ENCODE measurements around the gene SUSD1. TPM values are rescaled to one million over a fixed set of nuclear protein-coding genes. Genes with fewer than 3 reads are reported as not detected.

SUSD1 gene
- total RNA-seq, 2 experiments from 2014 or later, result 3.8 to 5.2 TPM

DNA sequence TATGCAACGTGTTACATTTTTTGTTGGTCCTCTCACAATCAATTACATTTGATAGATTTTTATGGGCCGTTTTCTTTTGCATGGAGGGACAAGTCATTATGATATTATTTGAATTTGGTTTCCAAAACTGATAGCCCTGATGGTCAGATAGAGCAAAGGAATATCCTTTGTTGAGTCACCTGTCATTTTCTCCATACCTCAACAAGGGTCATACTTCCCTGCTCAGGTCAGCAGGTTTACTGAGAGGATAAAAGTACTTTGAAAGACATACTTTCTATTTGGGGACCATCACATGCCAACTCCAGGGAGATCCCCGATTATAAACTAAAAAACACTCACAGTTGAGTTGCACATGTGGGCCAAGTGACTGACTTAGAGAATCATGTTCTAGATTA is 132.9 kb downstream of the SUSD1 start:
- no peak overlapping the region for H3K27ac Mint-ChIP-seq
- H3K9me3 Mint-ChIP-seq, result peaks cover 1% of the 10 kb centered on the region
- DNase-seq, result no peak
- peaks cover 17% of the 10 kb centered on the region for H3K27me3 Mint-ChIP-seq
- H3K4me1 Mint-ChIP-seq, result peaks cover 28% of the 10 kb centered on the region
- H3K4me3 Mint-ChIP-seq, result no peak overlapping the region
- peaks cover 19% of the 10 kb centered on the region for H3K36me3 Mint-ChIP-seq

DNA sequence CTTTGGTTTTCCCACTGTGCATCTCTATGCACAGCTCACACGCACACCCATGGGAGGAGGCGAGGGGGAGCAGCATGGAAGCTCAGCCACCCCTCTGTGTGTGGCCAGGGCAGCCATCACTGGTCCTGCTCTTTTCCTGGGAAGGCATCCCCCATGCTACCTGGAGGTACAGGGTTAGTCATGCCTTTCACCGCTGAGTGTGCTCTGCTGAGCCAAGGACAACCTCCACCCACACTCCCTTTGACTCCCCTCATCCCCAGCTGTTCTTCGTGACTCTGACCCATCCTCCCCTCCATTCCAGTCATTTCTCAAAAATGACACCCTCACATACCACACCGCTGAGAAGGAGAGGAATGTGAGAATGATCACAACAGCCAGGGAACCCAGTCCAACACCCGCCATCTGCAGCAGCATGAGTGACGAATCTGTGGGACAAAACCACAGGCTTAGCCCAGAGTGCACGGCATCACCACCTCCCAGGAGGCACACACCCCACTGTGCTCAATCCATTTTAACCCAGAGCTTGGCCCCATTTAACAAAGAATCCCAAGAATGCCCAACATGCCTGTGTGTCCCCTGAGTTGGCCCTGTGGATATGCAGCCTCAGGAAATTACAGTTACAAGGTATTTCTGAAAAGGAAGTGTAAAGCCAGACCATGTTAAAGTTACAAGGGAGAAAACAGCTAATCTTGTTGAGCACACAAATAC is 133.4 kb downstream of the SUSD1 start:
- Mint-ChIP-seq H3K9me3 (no peaks in the 10 kb centered on the region), H3K27ac (no peak overlapping the region), H3K27me3 (peaks cover 17% of the 10 kb centered on the region), H3K4me1 (peaks cover 31% of the 10 kb centered on the region), H3K4me3 (no peak overlapping the region), H3K36me3 (peaks cover 16% of the 10 kb centered on the region)
- DNase-seq, result no peak

DNA sequence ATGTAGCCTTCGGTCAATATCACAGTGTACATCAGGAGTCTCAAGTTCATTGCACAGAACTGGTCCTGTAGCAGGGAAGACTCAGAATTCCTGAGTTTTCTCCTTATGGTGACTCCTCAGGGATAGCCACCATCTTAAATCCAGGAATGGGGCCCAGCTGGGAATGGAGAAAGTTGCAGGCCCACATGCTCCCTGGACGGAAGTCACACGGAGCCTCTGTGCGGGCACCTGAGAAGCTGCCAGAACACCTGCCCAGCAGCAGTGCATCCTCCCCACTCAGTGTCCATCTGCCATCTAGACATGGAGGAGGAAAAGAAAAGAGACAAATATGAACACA is 133.9 kb downstream of the SUSD1 start:
- peaks cover 16% of the 10 kb centered on the region for H3K36me3 Mint-ChIP-seq
- no peak overlapping the region for H3K27ac Mint-ChIP-seq
- DNase-seq, result no peak
- H3K4me3 Mint-ChIP-seq, result no peak overlapping the region
- H3K9me3 Mint-ChIP-seq, result no peaks in the 10 kb centered on the region
- peaks cover 31% of the 10 kb centered on the region for H3K4me1 Mint-ChIP-seq
- peaks cover 17% of the 10 kb centered on the region for H3K27me3 Mint-ChIP-seq

DNA sequence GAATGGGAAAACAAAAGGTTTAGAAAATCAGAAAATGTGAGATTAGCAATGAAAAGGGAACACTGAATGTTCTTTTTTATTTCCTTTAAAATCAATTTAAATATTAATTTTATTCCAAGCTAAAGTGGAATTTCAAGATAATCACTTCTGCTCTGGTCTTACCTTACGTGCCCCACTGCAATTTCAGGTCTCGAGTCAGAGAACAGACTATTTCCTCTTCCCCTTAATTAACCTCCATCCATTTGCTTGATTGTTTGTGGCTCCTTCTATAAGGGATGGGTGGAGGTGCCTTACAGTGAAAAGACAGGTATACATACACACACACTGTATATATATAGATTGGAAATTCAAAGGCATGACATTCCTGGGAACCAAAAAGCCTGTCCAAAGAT is 137.1 kb downstream of the SUSD1 start:
- Mint-ChIP-seq H3K4me3 (no peak overlapping the region), H3K9me3 (no peaks in the 10 kb centered on the region), H3K27me3 (peaks cover 41% of the 10 kb centered on the region), H3K27ac (peak overlapping the region; percentile 62), H3K36me3 (peaks cover 21% of the 10 kb centered on the region), H3K4me1 (peaks cover 45% of the 10 kb centered on the region)
- no peak for DNase-seq

DNA sequence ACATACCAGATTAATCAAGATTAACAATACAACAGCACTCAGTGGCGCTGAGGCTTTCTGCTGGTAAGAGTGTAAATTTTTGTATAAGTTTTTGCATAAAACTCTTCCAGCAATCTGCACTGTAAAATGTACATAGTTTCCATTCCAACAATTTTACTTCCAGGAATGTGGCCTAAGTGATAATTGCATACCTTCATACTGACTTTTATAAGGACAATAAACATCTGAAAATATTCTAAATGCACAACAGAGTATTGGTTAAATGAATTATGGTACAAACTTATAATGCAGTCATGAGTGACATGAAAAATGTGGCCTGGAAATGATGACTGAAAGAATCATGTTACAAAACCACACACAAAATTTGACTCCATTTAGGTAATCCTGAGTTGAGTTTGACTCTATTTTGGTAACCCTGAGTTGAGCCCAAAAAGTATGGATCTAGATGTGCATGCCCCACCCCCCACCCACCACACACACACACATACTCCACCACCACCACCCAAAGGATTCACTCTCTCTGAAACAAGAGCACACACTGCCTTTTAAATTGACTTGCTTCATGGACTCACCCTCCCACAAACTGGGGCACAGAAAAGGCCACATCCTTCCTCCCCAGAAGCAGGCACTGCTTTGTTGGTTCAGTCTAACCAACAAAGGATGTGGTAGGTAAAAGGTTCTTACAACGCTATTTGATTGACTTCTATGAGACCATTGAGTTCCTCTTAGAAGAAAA is 137.6 kb downstream of the SUSD1 start:
- DNase-seq, result peak; percentile 63
- Mint-ChIP-seq H3K4me3 (peak overlapping the region; percentile 6), H3K9me3 (no peaks in the 10 kb centered on the region), H3K27me3 (peaks cover 45% of the 10 kb centered on the region), H3K4me1 (peaks cover 48% of the 10 kb centered on the region), H3K36me3 (peaks cover 21% of the 10 kb centered on the region), H3K27ac (peak overlapping the region; percentile 62)

DNA sequence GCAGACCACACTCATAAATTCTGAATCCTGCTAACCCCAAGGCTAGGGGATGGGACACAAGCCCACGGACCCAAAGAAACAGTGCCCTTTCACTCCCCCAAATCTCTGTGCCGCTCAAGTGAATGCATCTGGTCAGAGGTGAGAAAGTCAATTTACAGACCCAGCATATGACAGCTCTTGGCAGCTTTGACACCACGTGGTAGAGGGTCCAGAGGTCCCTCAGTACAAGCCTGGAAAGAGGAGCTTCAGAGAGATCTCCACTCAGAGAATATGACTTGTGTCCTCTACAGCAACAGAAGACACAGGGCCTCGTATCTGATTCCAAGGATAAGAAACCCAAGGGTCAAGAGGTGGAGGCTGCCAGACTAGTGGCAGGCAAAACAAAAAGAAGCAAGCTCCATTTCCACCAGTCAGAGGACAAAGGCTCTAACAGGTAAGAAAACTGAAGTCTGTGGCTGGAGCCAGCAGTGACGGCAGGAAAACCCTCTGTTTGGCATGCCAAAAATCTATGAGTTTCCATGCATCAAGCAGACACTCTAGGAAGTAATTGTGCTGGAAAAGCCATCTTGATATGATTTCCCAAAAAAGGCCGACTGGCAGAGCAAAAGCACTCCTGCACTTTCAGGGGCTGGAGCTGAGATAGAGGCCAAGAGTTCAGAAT is 139.8 kb downstream of the SUSD1 start:
- peaks cover 41% of the 10 kb centered on the region for H3K27me3 Mint-ChIP-seq

DNA sequence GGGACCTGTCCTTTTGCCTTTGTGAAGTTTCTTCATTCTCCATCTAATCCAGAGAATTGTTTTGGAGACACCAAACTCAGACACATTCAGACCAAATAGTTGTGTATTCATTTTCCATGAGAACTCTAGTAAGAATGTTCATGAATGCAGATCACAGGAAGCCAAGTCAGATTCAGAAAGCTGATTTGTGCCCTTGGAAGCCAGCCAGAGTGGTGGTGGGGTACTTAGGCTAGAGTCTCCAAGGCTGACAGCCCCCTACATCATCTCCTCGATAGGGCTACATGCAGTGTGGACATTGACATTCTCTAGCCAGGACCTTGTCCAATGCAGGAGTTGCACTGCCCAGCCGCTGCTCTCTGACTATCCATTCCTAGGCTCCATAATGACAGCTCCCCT is 140.9 kb downstream of the SUSD1 start:
- DNase-seq, result no peak
- H3K4me3 Mint-ChIP-seq, result no peak overlapping the region

More for the DNA sequence above, 139.8 kb downstream of the SUSD1 start:
- no peak for DNase-seq
- Mint-ChIP-seq H3K4me3 (no peak overlapping the region), H3K9me3 (no peaks in the 10 kb centered on the region), H3K4me1 (peaks cover 54% of the 10 kb centered on the region), H3K27ac (no peak overlapping the region), H3K36me3 (peaks cover 18% of the 10 kb centered on the region)

DNA sequence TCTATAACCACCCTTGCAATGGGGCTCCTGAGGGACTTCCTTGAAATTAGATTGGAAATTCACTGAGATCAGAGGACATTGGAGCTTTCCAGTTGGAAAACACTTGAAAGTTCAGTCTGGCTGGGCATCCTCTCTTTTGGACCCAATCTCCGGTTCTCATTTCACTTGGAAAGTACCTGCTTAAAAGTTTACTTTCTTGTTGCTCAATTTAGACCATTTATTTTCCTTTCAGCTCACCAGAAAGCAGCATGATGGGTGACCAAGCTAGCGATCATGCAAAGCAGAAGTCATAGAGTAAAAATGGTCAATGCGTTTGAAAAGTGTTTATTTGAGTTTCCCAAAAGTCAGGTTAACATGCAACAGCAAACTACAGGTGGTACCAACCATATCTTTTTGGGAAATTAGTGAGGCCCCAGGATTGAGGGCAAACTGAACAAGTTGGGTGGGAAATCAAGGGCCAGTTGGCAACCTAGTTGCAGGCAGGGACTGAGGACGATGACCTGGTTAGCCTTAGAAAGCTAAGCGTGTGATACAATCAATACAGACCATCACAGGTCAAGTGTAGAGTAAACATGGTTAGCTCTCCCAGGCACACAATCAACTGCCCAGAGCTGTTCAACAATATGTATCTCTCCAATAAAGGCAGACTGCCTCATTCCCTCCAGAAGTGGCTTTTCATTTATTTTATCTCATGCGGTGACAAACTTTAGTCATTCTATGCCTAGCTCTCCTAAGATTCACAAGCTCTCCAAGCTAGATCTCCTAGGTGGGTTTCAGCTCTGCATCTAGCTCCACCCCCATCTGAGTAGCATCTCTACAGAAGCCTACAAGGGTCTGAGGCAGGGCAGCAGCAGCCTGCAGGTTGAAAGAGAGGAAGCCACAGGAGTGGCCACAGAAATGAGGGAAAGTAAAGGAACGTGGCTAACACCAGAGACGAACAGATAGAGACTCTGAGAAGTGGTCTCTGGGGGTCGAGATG is 141.6 kb downstream of the SUSD1 start:
- DNase-seq, result no peak
- peaks cover 61% of the 10 kb centered on the region for H3K4me1 Mint-ChIP-seq
- H3K27me3 Mint-ChIP-seq, result peaks cover 34% of the 10 kb centered on the region
- H3K4me3 Mint-ChIP-seq, result no peak overlapping the region
- no peaks in the 10 kb centered on the region for H3K9me3 Mint-ChIP-seq
- H3K36me3 Mint-ChIP-seq, result peaks cover 9% of the 10 kb centered on the region
- peak overlapping the region; percentile 32 for H3K27ac Mint-ChIP-seq

More for the DNA sequence above, 140.9 kb downstream of the SUSD1 start:
- Mint-ChIP-seq H3K9me3 (no peaks in the 10 kb centered on the region), H3K27me3 (peaks cover 40% of the 10 kb centered on the region), H3K27ac (no peak overlapping the region), H3K36me3 (peaks cover 14% of the 10 kb centered on the region), H3K4me1 (peaks cover 58% of the 10 kb centered on the region)

DNA sequence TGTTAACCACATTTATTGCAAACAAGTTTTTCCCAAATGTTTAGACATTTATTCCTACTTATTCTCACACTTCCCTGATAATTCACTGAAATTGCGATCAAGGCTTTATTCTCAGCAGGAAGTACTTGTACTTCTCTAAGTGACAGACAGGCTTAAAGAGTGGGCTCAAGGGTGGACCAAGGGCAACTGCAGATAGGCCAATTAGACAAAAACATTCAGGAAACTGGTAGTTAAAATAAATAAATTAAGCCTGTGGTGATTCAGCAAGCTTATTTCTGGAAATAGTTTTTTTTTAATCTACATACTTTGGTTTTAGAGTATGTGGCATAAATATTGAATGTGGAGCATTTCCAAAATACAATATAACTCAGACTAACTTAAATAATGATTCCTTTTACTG is 142.4 kb downstream of the SUSD1 start:
- no peak for DNase-seq
- Mint-ChIP-seq H3K27ac (no peak overlapping the region), H3K36me3 (peaks cover 9% of the 10 kb centered on the region), H3K27me3 (peaks cover 41% of the 10 kb centered on the region), H3K9me3 (no peaks in the 10 kb centered on the region), H3K4me3 (no peak overlapping the region), H3K4me1 (peaks cover 58% of the 10 kb centered on the region)

DNA sequence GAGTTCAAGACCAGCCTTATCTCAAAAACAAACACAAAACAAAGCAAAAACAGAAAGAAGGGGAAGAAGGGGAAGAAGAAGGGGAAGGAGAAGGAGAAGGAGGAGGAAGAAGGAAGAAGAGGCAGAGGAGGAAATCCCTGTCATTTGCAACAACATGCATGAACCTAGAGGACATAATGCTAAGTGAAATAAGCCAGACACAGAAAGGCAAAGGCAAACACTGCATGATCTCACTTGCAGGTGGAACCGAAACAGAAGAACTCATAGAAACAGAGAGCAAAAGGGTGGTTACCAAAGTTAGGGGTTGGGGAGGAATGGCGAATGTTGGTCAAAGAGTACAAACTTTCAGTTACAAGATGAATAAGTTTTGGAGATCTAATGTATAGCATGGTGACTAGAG is 143.1 kb downstream of the SUSD1 start:
- Mint-ChIP-seq H3K36me3 (peaks cover 9% of the 10 kb centered on the region), H3K9me3 (no peaks in the 10 kb centered on the region), H3K4me1 (peaks cover 51% of the 10 kb centered on the region), H3K27ac (peak overlapping the region; percentile 6), H3K27me3 (peaks cover 41% of the 10 kb centered on the region), H3K4me3 (peak overlapping the region; percentile 2)
- peak; percentile 23 for DNase-seq

DNA sequence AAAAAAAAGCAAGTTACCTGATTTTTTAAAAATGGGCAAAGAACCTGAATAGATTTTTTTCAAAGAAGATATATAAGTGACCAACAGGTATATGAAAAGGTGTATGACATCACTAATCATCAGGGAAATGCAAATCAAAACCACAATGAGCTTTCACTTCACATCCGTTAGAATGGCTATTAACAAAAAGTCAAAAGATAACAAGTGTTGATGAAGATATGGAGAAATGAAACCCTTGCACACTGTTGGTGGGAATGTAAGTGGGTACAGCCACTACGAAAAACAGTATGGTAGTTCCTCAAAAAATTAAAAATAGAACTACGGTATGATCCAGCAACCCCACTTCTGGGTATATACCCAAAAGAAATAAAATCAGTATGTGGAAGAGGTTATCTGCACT is 143.7 kb downstream of the SUSD1 start:
- Mint-ChIP-seq H3K4me3 (no peak overlapping the region), H3K9me3 (no peaks in the 10 kb centered on the region), H3K4me1 (peaks cover 49% of the 10 kb centered on the region), H3K27me3 (peaks cover 42% of the 10 kb centered on the region), H3K27ac (no peak overlapping the region), H3K36me3 (peaks cover 9% of the 10 kb centered on the region)
- DNase-seq, result no peak

DNA sequence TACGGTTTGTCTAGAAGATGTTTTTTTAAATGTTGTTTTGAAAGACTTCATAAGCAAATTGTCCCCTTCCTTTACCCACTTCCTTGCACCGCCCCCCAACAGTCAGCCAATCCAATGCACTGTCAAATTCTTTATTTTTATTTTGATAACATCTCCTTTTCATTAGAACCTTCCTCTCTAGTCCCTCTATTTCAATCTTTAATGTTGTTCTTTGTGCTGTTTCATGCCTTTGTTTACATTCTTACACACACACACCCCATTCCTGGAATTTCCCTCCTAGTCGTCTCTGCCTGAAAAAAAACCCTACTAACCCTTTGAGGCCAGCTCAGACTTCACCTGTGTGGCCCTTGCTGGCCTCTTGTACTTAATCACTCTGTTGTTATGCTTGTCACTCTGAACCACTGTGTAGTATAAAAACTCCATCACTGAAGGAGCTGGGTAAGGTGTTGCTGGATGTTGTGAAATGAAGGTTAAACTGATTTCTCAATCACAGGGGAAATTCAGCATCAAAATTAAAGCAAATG is 145.1 kb downstream of the SUSD1 start:
- Mint-ChIP-seq H3K36me3 (peaks cover 4% of the 10 kb centered on the region), H3K4me3 (no peak overlapping the region), H3K9me3 (no peaks in the 10 kb centered on the region), H3K4me1 (peaks cover 49% of the 10 kb centered on the region), H3K27me3 (peaks cover 45% of the 10 kb centered on the region), H3K27ac (peak overlapping the region; percentile 6)
- DNase-seq, result no peak

DNA sequence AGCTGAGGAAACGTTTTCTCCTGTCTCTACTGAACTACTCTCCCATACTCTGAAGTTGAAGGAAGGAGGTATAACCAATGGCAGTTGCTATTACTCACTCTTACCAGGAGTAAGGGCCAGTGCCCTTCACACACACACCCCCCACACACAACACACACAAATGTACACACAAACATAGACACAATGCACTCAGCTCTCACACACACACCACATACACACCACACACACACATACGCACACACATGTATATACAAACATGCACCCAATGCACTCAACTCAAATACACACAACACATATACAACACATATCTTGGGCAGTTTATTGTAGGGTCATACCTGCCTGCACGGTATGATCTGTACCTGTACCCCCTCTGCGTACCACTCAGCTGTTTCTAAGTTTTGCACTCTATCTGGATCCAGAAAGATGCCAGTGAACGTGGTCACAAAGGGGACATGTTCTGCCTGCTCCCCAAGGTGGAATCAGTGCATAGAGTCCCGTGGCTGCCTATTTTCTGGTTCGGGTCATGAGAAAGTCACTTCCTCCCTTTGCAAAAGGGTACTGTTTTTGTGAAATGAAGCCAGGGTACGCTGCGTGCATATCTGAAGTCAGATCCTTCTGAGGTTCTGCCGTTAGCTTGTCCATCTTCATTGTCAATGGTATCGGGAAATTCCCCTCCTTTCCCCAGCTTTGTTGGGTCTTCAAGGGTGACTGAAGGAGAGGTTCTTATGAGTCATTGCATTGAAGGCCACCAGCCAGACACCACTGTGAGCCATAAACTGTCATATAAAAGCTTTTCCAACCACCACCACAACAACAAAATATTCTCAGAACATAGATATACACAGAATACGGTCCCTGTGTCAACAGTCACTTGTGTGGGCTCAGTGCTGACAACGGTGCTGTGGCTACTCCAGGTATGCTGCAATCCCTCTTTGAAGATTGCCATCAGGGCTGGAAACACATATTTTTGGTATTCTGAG is 146.6 kb downstream of the SUSD1 start:
- Mint-ChIP-seq H3K4me1 (peaks cover 37% of the 10 kb centered on the region), H3K4me3 (no peak overlapping the region), H3K27me3 (peaks cover 32% of the 10 kb centered on the region), H3K9me3 (no peaks in the 10 kb centered on the region), H3K27ac (peak overlapping the region; percentile 42), H3K36me3 (peaks cover 4% of the 10 kb centered on the region)
- peak; percentile 40 for DNase-seq
